Right lobe of liver (tissue), 4 donors: ENCODE measurements around the gene EDARADD.

Experiments used
- POLR2A ChIP-seq: fragments of 450-650 bp; IDR thresholded peaks from one replicate; pipeline ENCODE4 v1.6.1; 2017; ENCODE audit warnings: antibody characterized with exemption, mild to moderate bottlenecking
- TF ChIP-seq, protein P1 (sequence below), 4 donors: fragments of 200-600 bp in 3 of 4; fragments of 450-650 bp in 1 of 4; IDR thresholded peaks; one replicate each; pipeline versions ENCODE4 v1.5.1 to v1.8.0; 2016 to 2022; ENCODE audit warnings: antibody characterized with exemption in 4 of 4, mild to moderate bottlenecking in 2 of 4
- donor health status: DM: no; HTN: no; CAD: no.
- donor health status: DM: no; HTN: no; CAD: no.
- donor health status: DM: no; HTN: yes; CAD: no.

GRCh38 chr1:236450779-236451178 is 56.7 kb downstream of the EDARADD start:
- TF ChIP-seq, protein P1, sequence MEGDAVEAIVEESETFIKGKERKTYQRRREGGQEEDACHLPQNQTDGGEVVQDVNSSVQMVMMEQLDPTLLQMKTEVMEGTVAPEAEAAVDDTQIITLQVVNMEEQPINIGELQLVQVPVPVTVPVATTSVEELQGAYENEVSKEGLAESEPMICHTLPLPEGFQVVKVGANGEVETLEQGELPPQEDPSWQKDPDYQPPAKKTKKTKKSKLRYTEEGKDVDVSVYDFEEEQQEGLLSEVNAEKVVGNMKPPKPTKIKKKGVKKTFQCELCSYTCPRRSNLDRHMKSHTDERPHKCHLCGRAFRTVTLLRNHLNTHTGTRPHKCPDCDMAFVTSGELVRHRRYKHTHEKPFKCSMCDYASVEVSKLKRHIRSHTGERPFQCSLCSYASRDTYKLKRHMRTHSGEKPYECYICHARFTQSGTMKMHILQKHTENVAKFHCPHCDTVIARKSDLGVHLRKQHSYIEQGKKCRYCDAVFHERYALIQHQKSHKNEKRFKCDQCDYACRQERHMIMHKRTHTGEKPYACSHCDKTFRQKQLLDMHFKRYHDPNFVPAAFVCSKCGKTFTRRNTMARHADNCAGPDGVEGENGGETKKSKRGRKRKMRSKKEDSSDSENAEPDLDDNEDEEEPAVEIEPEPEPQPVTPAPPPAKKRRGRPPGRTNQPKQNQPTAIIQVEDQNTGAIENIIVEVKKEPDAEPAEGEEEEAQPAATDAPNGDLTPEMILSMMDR (IDR thresholded peaks at IDR 0.05) = no peak
- TF ChIP-seq POLR2A = no peak
